Transverse colon (tissue), 4 donors: ENCODE results near the gene ATP11A. TPM values are rescaled to one million over a fixed set of nuclear protein-coding genes. Genes with fewer than 3 reads are reported as not detected.

ENCODE experiments used
- DNase-seq: peaks from one replicate; pipeline ENCODE4 v3.0.0-alpha.2; 2019
- H3K27ac ChIP-seq, 4 donors: fragments of 200-600 bp; sonication (generic); 2 replicates each; pipeline ENCODE4 v1.5.1; 2016 to 2018; ENCODE audit warnings: inconsistent platforms in 4 of 4
- H3K27me3 ChIP-seq: fragments of 200-600 bp; sonication (generic); 2 replicates; pipeline ENCODE4 v1.5.1; 2017; ENCODE audit warnings: inconsistent platforms
- H3K36me3 ChIP-seq, 4 donors: fragments of 200-600 bp; sonication (generic); 2 replicates each; pipeline ENCODE4 v1.5.1; 2017 to 2019; ENCODE audit warnings: inconsistent platforms in 4 of 4
- H3K4me1 ChIP-seq, 4 donors: fragments of 200-600 bp; sonication (generic); 2 replicates each; pipeline ENCODE4 v1.5.1; 2017 to 2020; ENCODE audit warnings: inconsistent platforms in 4 of 4
- H3K4me3 ChIP-seq, 4 donors: fragments of 200-600 bp; sonication (generic); 1 replicate in 1 of 4; 2 replicates in 3 of 4; pipeline versions ENCODE4 v1.5.1 to v1.6.1; 2017 to 2019; ENCODE audit warnings: inconsistent platforms in 4 of 4
- H3K9me3 ChIP-seq, 2 donors: fragments of 200-600 bp; sonication (generic); 2 replicates each; pipeline ENCODE4 v1.5.1; 2017 to 2019; ENCODE audit warnings: inconsistent platforms in 2 of 2
- CTCF ChIP-seq, 5 experiments: fragments of 200-600 bp in 3 of 5; fragments of 450-650 bp in 2 of 5; sonication (generic) in 3 of 5; IDR thresholded peaks; 1 replicate in 2 of 5; 2 replicates in 3 of 5; pipeline ENCODE4 v1.5.1; 2016 to 2017; ENCODE audit warnings: antibody characterized with exemption in 5 of 5, inconsistent platforms in 3 of 5, mild to moderate bottlenecking in 2 of 5, moderate library complexity in 1 of 5
- EP300 ChIP-seq: sonication (generic); formaldehyde crosslinking; IDR thresholded peaks from one replicate; pipeline ENCODE4 v1.6.1; 2017; ENCODE audit warnings: antibody characterized with exemption, low read depth
- POLR2A ChIP-seq: fragments of 450-650 bp; IDR thresholded peaks from one replicate; pipeline ENCODE4 v1.6.1; 2016; ENCODE audit warnings: antibody characterized with exemption, mild to moderate bottlenecking, moderate library complexity
- POLR2AphosphoS5 ChIP-seq, 3 donors: sonication (generic); formaldehyde crosslinking; IDR thresholded peaks; one replicate each; pipeline ENCODE4 v1.6.1; 2016; ENCODE audit warnings: antibody characterized with exemption in 3 of 3
- WGBS, 2 donors: methylation state at CpG; one replicate each; pipeline ENCODE4 v1.1.5; 2018; ENCODE audit warnings: low coverage in 1 of 2; 5-methylcytosine and 5-hydroxymethylcytosine counted together
- in situ Hi-C, 4 donors: fragments of 200-750 bp; cut with MboI; loops; one replicate each; pipeline versions ENCODE4 v1.15.0 to v1.15.1; 2017; ENCODE audit warnings: low sequenced_read_pairs in 3 of 4, low pct_ligation_motif_present in 1 of 4, low pct_unique_long_range_greater_than_20kb in 1 of 4
- intact Hi-C: fragments of 100-400 bp; cut with DNase I; formaldehyde crosslinking; loops from one replicate; pipeline ENCODE4 v1.15.1; 2023; ENCODE audit warnings: low total_unique reads
- total RNA-seq, 4 donors: library from RNA; depleted of rRNA; stranded (reverse); fragments of >200 nt; gene quantifications; one replicate each; pipeline ENCODE4 v1.1.0, GENCODE V29; 2016

ATP11A gene
- total RNA-seq, 4 donors from 2014 or later = 10.2 to 17.5 (median 13.3) TPM

- TF ChIP-seq CTCF (IDR thresholded peaks at IDR 0.05) = no peak
- no peak for TF ChIP-seq POLR2A
- no peak for TF ChIP-seq POLR2AphosphoS5 (IDR thresholded peaks at IDR 0.05)
- TF ChIP-seq EP300 = no peak
- intact Hi-C loops (no loop called here), in situ Hi-C loops (no loop called here)
- WGBS, 2 donors = 94 to 96% methylated on average over 6 to 17 of the region's 17 CpGs
- Histone ChIP-seq H3K4me1 (peaks cover 0 to 7% (median 3%) of the 10 kb centered on the region in 4 donors), H3K9me3 (no peaks in the 10 kb centered on the region), H3K4me3 (no peak overlapping the region), H3K27me3 (no peaks in the 10 kb centered on the region), H3K36me3 (no peaks in the 10 kb centered on the region), H3K27ac (no peak overlapping the region)
- DNase-seq = no peak
These were observed 30.4 kb downstream of the ATP11A start for GRCh38 chr13:112720251-112720650.

- DNase-seq = no peak
- peaks cover 0 to 7% (median 3%) of the 10 kb centered on the region in 4 donors for H3K4me1 ChIP-seq
- no peak overlapping the region for H3K4me3 ChIP-seq
- intact Hi-C loops (no loop called here), in situ Hi-C loops (no loop called here)
- H3K36me3 ChIP-seq = no peaks in the 10 kb centered on the region
- TF ChIP-seq CTCF (IDR thresholded peaks at IDR 0.05) (no peak), POLR2A (no peak), EP300 (no peak), POLR2AphosphoS5 (IDR thresholded peaks at IDR 0.05) (no peak)
- WGBS, 2 donors = 92 to 100% methylated on average over 1 to 10 of the region's 10 CpGs
- no peaks in the 10 kb centered on the region for H3K27me3 ChIP-seq
- H3K27ac ChIP-seq = peak overlapping the region in 1 of 4 donors; percentile 0
- H3K9me3 ChIP-seq = no peaks in the 10 kb centered on the region
These were observed 31.0 kb downstream of the ATP11A start for GRCh38 chr13:112720814-112721197.

GRCh38 chr13:112721198-112722104 is 31.6 kb downstream of the ATP11A start:
- Histone ChIP-seq H3K27me3 (no peaks in the 10 kb centered on the region), H3K9me3 (no peaks in the 10 kb centered on the region), H3K36me3 (no peaks in the 10 kb centered on the region), H3K27ac (peak overlapping the region in 1 of 4 donors; percentile 0), H3K4me3 (no peak overlapping the region), H3K4me1 (peaks cover 0 to 7% (median 3%) of the 10 kb centered on the region in 4 donors)
- no peak for DNase-seq
- intact Hi-C loops = no loop called here
- TF ChIP-seq POLR2A (no peak), CTCF (IDR thresholded peaks at IDR 0.05) (no peak), POLR2AphosphoS5 (IDR thresholded peaks at IDR 0.05) (no peak), EP300 (no peak)
- in situ Hi-C loops = no loop called here
- 52 to 67% methylated on average over 7 to 26 of the region's 26 CpGs for WGBS, 2 donors

- no peak overlapping the region for H3K4me3 ChIP-seq
- H3K27me3 ChIP-seq = no peaks in the 10 kb centered on the region
- no peak overlapping the region for H3K27ac ChIP-seq
- in situ Hi-C loops (no loop called here), intact Hi-C loops (no loop called here)
- TF ChIP-seq POLR2A = no peak
- TF ChIP-seq POLR2AphosphoS5 (IDR thresholded peaks at IDR 0.05) = no peak
- no peak for TF ChIP-seq CTCF (IDR thresholded peaks at IDR 0.05)
- no peak for TF ChIP-seq EP300
- no peaks in the 10 kb centered on the region for H3K36me3 ChIP-seq
- no peak for DNase-seq
- H3K4me1 ChIP-seq = peaks cover 0 to 11% (median 3%) of the 10 kb centered on the region in 4 donors
- WGBS, 2 donors = 51 to 59% methylated on average over 14 to 19 of the region's 19 CpGs
- no peaks in the 10 kb centered on the region for H3K9me3 ChIP-seq
These were observed 32.8 kb downstream of the ATP11A start for GRCh38 chr13:112722433-112723263.
